H9 (cell line): ENCODE data around the gene TSPEAR. TPM values are rescaled to one million over a fixed set of nuclear protein-coding genes. Genes with fewer than 3 reads are reported as not detected.

Source experiments
- DNase-seq: peaks from one replicate; pipeline ENCODE4 v3.0.0-alpha.2; 2017
- H2AFZ ChIP-seq: one replicate; pipeline ENCODE4 v1.6.1; 2013; ENCODE audit warnings: mild to moderate bottlenecking, low read length, control low read depth, moderate library complexity
- H2AK5ac ChIP-seq: 2 replicates; pipeline ENCODE4 v1.6.1; 2013; ENCODE audit warnings: low read length, control low read depth, mixed read lengths; ENCODE audit not compliant: insufficient read length
- H2BK120ac ChIP-seq: one replicate; pipeline ENCODE4 v1.6.1; 2013; ENCODE audit warnings: low read depth, mild to moderate bottlenecking, low read length, control low read depth, inconsistent platforms; ENCODE audit not compliant: poor library complexity, severe bottlenecking
- H2BK12ac ChIP-seq: 2 replicates; pipeline ENCODE4 v1.6.1; 2013; ENCODE audit warnings: low read length, control low read depth, mixed read lengths, low read depth; ENCODE audit not compliant: insufficient read length
- H2BK15ac ChIP-seq: 2 replicates; pipeline ENCODE4 v1.6.1; 2013; ENCODE audit warnings: low read depth, low read length, control low read depth
- H2BK20ac ChIP-seq: one replicate; pipeline ENCODE4 v1.6.1; 2013; ENCODE audit warnings: low read depth, mild to moderate bottlenecking, low read length, control low read depth, inconsistent platforms; ENCODE audit not compliant: poor library complexity, severe bottlenecking
- H2BK5ac ChIP-seq: 2 replicates; pipeline ENCODE4 v1.6.1; 2013; ENCODE audit warnings: low read length, control low read depth, mixed read lengths; ENCODE audit not compliant: insufficient read length
- H3K14ac ChIP-seq: 2 replicates; pipeline ENCODE4 v1.6.1; 2013; ENCODE audit warnings: low read length, control low read depth; ENCODE audit not compliant: insufficient read depth
- H3K18ac ChIP-seq: 2 replicates; pipeline ENCODE4 v1.6.1; 2013; ENCODE audit warnings: low read depth, mild to moderate bottlenecking, mixed read lengths, low read length, control low read depth; ENCODE audit not compliant: insufficient read length
- H3K23ac ChIP-seq: 2 replicates; pipeline ENCODE4 v1.6.1; 2013; ENCODE audit warnings: low read length, control low read depth, mixed read lengths, low read depth; ENCODE audit not compliant: insufficient read length
- H3K23me2 ChIP-seq: 2 replicates; pipeline ENCODE4 v1.6.1; 2013; ENCODE audit warnings: low read depth, mild to moderate bottlenecking, mixed read lengths, low read length, control low read depth; ENCODE audit not compliant: insufficient read length, poor library complexity, severe bottlenecking
- H3K27ac ChIP-seq: 2 replicates; pipeline ENCODE4 v1.5.1; 2013; ENCODE audit warnings: low read length, control low read depth, mixed read lengths, low read depth; ENCODE audit not compliant: insufficient read length
- H3K27me3 ChIP-seq: 2 replicates; pipeline ENCODE4 v1.6.1; 2013; ENCODE audit warnings: low read length, control low read depth, inconsistent platforms; ENCODE audit not compliant: insufficient read depth
- H3K4ac ChIP-seq: 2 replicates; pipeline ENCODE4 v1.6.1; 2013; ENCODE audit warnings: low read depth, mild to moderate bottlenecking, control low read depth, inconsistent platforms, low read length, moderate library complexity
- H3K4me1 ChIP-seq: 2 replicates; pipeline ENCODE4 v1.6.1; 2013; ENCODE audit warnings: low read length, control low read depth, inconsistent platforms; ENCODE audit not compliant: insufficient read depth
- H3K4me2 ChIP-seq: 2 replicates; pipeline ENCODE4 v1.6.1; 2013; ENCODE audit warnings: low read length, control low read depth, mixed read lengths; ENCODE audit not compliant: insufficient read length, insufficient read depth
- H3K56ac ChIP-seq: 2 replicates; pipeline ENCODE4 v1.6.1; 2013; ENCODE audit warnings: low read depth, mild to moderate bottlenecking, mixed read lengths, low read length, control low read depth; ENCODE audit not compliant: insufficient read length
- H3K79me1 ChIP-seq: 2 replicates; pipeline ENCODE4 v1.6.1; 2013; ENCODE audit warnings: low read depth, mild to moderate bottlenecking, moderate library complexity, low read length, control low read depth, inconsistent platforms; ENCODE audit not compliant: insufficient read depth, poor library complexity, severe bottlenecking
- H3K79me2 ChIP-seq: 2 replicates; pipeline ENCODE4 v1.6.1; 2013; ENCODE audit warnings: low read length, control low read depth, inconsistent platforms; ENCODE audit not compliant: insufficient read depth
- H3K9ac ChIP-seq: 2 replicates; pipeline ENCODE4 v1.6.1; 2013; ENCODE audit warnings: low read length, control low read depth, mixed read lengths; ENCODE audit not compliant: insufficient read length; ENCODE audit errors: extremely low read depth
- H3K9me3 ChIP-seq: one replicate; pipeline ENCODE4 v1.6.1; 2013; ENCODE audit warnings: low read depth, low read length, inconsistent platforms; ENCODE audit not compliant: control insufficient read depth
- H3T11ph ChIP-seq: one replicate; pipeline ENCODE4 v1.6.1; 2013; ENCODE audit warnings: mild to moderate bottlenecking, low read length, control low read depth, inconsistent platforms
- H4K20me1 ChIP-seq: one replicate; pipeline ENCODE4 v1.6.1; 2013; ENCODE audit not compliant: control insufficient read depth, insufficient read length, insufficient read depth
- H4K5ac ChIP-seq: 2 replicates; pipeline ENCODE4 v1.6.1; 2013; ENCODE audit warnings: low read depth, mild to moderate bottlenecking, mixed read lengths, low read length, control low read depth; ENCODE audit not compliant: insufficient read length
- H4K8ac ChIP-seq: replicated peaks from 2 replicates; pipeline ENCODE4 v1.6.1; 2013; ENCODE audit warnings: low read length, control low read depth, mixed read lengths, low read depth; ENCODE audit not compliant: insufficient read length
- H4K91ac ChIP-seq: 2 replicates; pipeline ENCODE4 v1.6.1; 2013; ENCODE audit warnings: low read depth, mild to moderate bottlenecking, moderate library complexity, mixed read lengths, low read length, control low read depth; ENCODE audit not compliant: insufficient read length
- H3K27ac Mint-ChIP-seq, 3 experiments: 2 replicates in 2 of 3; 3 replicates in 1 of 3; pipeline ENCODE4 v1.8.0; 2020 to 2021; ENCODE audit warnings: mixed read lengths in 3 of 3, mild to moderate bottlenecking in 1 of 3, moderate library complexity in 1 of 3
- H3K27me3 Mint-ChIP-seq: 2 replicates; pipeline ENCODE4 v1.8.0; 2021; ENCODE audit warnings: low read depth, mild to moderate bottlenecking, moderate library complexity, mixed read lengths
- H3K36me3 Mint-ChIP-seq, 3 experiments: 2 replicates in 2 of 3; 3 replicates in 1 of 3; pipeline ENCODE4 v1.8.0; 2020 to 2021; ENCODE audit warnings: low read depth in 3 of 3, mixed read lengths in 3 of 3; ENCODE audit not compliant: insufficient read depth in 1 of 3
- H3K4me1 Mint-ChIP-seq, 2 experiments: 2 replicates each; pipeline ENCODE4 v1.8.0; 2020; ENCODE audit warnings: mixed read lengths in 2 of 2
- H3K4me3 Mint-ChIP-seq, 2 experiments: 2 replicates in 1 of 2; 3 replicates in 1 of 2; pipeline ENCODE4 v1.8.0; 2020 to 2021; ENCODE audit warnings: mild to moderate bottlenecking in 2 of 2, mixed read lengths in 2 of 2, moderate library complexity in 1 of 2
- H3K9me3 Mint-ChIP-seq, 2 experiments: 2 replicates in 1 of 2; 3 replicates in 1 of 2; pipeline ENCODE4 v1.8.0; 2020; ENCODE audit warnings: mild to moderate bottlenecking in 2 of 2, mixed read lengths in 2 of 2, moderate library complexity in 1 of 2
- CTCF ChIP-seq: fragments of 200-600 bp; sonication (generic); conservative IDR thresholded peaks from 3 replicates; pipeline ENCODE4 v1.8.0; 2021; ENCODE audit warnings: antibody characterized with exemption, mild to moderate bottlenecking
- WGBS: extraction: QIAGEN DNeasy Blood & Tissue Kit; methylation state at CpG from one replicate; pipeline ENCODE4 v1.1.7; 2013; ENCODE audit warnings: missing lambda C conversion rate, low lambda C conversion rate, mixed read lengths; ENCODE audit not compliant: insufficient read length; ENCODE audit errors: extremely low coverage; 5-methylcytosine and 5-hydroxymethylcytosine counted together
- total RNA-seq: library from RNA; stranded (reverse); gene quantifications from 2 replicates; pipeline ENCODE4 v1.2.1, GENCODE V29; 2021

TSPEAR gene
- total RNA-seq, 1 experiment from 2014 or later, result 1.3 TPM

- H4K91ac ChIP-seq, result no peak overlapping the region
- H3K14ac ChIP-seq, result peak overlapping the region; percentile 0
- no peaks in the 10 kb centered on the region for H3K79me2 ChIP-seq
- H4K8ac ChIP-seq, result no peak overlapping the region
- H4K20me1 ChIP-seq, result no peaks in the 10 kb centered on the region
- H3K27ac ChIP-seq, result no peak overlapping the region
- peaks cover 0 to 4% of the 10 kb centered on the region in 2 experiments; a peak in 2 of 5 replicates for H3K9me3 Mint-ChIP-seq
- peak overlapping the region in 1 of 3 experiments; percentile 77; a peak in 2 of 7 replicates for H3K27ac Mint-ChIP-seq
- H2AFZ ChIP-seq, result no peak overlapping the region
- H3K27me3 Mint-ChIP-seq, result peaks cover 24% of the 10 kb centered on the region
- H3K36me3 Mint-ChIP-seq, result no peaks in the 10 kb centered on the region
- peak overlapping the region; percentile 40 for H3K4me2 ChIP-seq
- H3K4me1 Mint-ChIP-seq, result peaks cover 15 to 20% of the 10 kb centered on the region in 2 experiments
- DNase-seq, result peak; percentile 51
- WGBS, result no CpG with 5 or more reads among the region's 61 CpGs
- no peaks in the 10 kb centered on the region; the same call in 1 of the 2 replicates for H3K27me3 ChIP-seq
- no peak overlapping the region for H2BK20ac ChIP-seq
- H3K9ac ChIP-seq, result no peak overlapping the region
- H3K4ac ChIP-seq, result no peak overlapping the region
- peak overlapping the region; percentile 19 to 58; a peak in 3 of 5 replicates for H3K4me3 Mint-ChIP-seq
- no peak overlapping the region for H2BK120ac ChIP-seq
- no peak overlapping the region for H2BK5ac ChIP-seq
- no peak overlapping the region for H2BK12ac ChIP-seq
- H3K9me3 ChIP-seq, result no peaks in the 10 kb centered on the region
- H3K56ac ChIP-seq, result no peak overlapping the region
- no peak overlapping the region for H3K23ac ChIP-seq
- H3K4me1 ChIP-seq, result no peaks in the 10 kb centered on the region
- no peak overlapping the region for H3T11ph ChIP-seq
- H3K23me2 ChIP-seq, result no peaks in the 10 kb centered on the region
- peak overlapping the region; percentile 74 for H3K18ac ChIP-seq
- no peak for TF ChIP-seq CTCF
- H3K79me1 ChIP-seq, result no peaks in the 10 kb centered on the region
- H2AK5ac ChIP-seq, result no peak overlapping the region
- no peak overlapping the region for H2BK15ac ChIP-seq
- no peak overlapping the region for H4K5ac ChIP-seq
Measured at GRCh38 chr21:44723177-44724131, 12.1 kb upstream of the TSPEAR start.
